CD4-positive, alpha-beta T cell treated with Interleukin-15 for 4 hours (primary cell): ENCODE measurements around the gene VWA1.
"Not testable (repeated sequence)": the region's sequence is repeated elsewhere in the genome, so short reads cannot be mapped to it uniquely, and the experiment has no call there.

Source experiments
- DNase-seq: peaks from one replicate; pipeline ENCODE4 v3.0.0-alpha.2; 2020; ENCODE audit warnings: low spot score

Gene VWA1

GRCh38 chr1:1424707-1425106 lies 10.8 kb upstream of the VWA1 start:
- DNase-seq: no peak

DNA sequence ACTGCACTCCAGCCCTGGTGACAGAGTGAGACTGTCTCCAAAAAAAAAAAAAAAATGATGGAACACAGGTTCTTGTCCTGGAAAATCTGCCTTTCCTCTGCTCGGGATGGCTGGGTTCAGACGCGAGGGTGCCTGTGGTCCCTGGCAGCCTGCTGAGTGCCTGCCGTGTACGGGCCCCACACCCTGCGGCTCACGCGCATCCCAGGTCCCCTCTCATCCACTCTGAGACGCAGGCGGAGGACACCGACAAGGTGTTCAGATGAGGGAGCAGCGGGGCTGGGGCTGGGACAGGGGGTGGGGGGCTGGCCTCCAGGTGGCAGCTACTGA lies 10.1 kb upstream of the VWA1 start:
- no peak for DNase-seq

- no peak for DNase-seq
Measured at GRCh38 chr1:1425753-1426495, 9.6 kb upstream of the VWA1 start.

DNA sequence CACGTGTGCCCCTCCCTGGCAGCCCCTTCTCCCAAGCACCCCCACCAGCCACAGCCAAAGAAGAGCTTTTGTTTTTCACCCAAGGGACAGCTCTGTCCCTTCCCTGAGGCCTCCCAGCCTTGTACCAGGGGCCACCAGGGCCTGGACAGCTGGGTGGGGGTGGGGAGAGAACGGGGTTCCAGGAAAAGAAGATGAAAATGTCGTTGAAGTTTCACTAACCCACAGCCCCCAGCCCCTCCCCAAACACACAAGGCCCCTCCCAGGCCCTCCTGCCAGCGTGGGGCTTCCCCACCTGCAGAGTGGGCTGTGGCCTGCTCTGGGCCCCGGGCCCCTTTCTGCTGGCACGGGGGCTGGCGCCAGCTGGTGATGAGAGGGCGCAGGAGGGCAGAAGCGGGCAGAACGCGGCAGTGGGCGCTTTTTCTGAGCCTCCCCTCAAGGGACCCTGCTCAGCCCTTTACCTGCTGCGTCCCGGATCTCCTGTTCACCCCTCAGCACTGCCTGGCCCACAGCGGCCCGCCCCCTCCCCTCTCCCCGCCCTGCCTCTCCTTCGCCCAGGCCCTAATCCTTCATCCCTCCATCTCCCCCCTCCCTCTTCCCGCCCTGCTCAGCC lies 8.9 kb upstream of the VWA1 start:
- no peak for DNase-seq

DNA sequence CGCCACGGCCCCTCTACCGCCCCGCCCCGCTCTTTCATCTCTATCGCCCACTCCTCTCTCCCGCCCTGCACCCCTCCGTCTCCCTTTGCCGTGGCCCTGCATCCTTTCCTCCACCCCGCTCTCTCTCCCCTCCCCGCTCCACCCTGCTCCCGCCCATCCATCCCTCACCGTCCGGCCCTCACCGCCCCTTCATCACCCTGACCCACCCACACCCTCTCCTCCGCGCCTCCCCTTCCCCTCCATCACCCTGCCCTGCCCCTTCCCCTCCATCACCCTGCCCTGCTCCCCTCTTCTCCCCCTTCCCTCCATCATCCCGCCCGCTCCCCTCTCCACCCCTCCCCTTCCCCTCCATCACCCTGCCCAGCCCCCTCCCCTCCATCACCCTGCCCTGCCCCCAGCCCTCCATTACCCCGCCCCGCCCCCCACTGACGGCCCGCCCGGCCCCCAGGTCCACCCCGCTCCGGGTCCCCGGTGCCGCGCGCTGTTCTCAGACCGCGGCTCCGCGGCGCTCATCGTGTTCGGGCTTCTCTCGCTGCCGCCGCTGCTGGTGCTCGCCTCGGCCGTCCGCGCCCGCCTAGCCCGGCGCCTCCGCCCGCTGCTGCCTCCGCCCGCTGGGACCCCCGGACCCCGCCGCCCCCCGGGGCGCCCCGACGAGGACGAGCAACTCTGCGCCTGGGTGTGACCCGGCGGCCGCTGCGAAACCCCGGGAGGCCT lies 8.2 kb upstream of the VWA1 start:
- DNase-seq: no peak

GRCh38 chr1:1427820-1428148 lies 7.7 kb upstream of the VWA1 start:
- DNase-seq: no peak

DNA sequence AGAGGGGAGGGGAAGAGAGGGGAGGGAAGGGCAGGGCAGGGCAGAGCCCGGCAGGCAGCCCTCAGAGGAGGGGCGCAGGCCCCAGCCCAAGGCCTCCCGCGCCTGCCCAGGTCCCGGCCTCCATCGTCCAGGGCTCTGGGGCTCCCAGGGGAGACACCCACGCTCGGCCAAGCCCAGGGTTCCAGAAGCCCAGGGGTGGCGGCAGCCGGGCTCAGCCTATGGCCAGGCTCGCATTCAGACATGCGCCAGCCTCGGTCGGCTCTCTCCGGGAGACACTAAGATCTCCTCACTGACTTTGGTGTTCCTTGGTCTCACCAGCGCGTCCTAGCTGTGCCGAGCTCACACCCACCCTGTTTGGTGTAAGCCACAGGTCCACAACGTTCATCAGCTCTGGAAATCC lies 7.3 kb upstream of the VWA1 start:
- DNase-seq: no peak

DNA sequence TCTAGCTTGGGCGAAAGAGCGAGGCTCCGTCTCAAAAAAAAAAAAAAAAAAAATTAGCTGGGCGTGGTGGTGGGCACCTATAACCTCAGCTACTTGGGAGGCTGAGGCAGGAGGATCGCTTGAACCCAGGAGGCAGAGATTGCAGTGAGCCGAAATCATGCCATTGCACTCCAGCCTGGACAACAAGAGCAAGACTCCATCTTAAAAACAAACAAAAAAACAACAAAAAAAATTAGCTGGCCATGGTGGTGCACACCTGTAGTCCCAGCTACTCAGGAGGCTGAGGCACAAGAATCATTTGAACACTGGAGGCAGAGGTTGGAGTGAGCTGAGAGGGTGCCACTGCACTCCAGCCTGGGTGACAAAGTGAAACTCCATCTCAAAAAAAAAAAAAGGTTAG lies 6.5 kb upstream of the VWA1 start:
- not testable (repeated sequence) for DNase-seq

GRCh38 chr1:1429671-1430073 lies 5.8 kb upstream of the VWA1 start:
- DNase-seq: no peak

- DNase-seq: no peak
Measured at GRCh38 chr1:1430114-1430982, 5.1 kb upstream of the VWA1 start.

DNA sequence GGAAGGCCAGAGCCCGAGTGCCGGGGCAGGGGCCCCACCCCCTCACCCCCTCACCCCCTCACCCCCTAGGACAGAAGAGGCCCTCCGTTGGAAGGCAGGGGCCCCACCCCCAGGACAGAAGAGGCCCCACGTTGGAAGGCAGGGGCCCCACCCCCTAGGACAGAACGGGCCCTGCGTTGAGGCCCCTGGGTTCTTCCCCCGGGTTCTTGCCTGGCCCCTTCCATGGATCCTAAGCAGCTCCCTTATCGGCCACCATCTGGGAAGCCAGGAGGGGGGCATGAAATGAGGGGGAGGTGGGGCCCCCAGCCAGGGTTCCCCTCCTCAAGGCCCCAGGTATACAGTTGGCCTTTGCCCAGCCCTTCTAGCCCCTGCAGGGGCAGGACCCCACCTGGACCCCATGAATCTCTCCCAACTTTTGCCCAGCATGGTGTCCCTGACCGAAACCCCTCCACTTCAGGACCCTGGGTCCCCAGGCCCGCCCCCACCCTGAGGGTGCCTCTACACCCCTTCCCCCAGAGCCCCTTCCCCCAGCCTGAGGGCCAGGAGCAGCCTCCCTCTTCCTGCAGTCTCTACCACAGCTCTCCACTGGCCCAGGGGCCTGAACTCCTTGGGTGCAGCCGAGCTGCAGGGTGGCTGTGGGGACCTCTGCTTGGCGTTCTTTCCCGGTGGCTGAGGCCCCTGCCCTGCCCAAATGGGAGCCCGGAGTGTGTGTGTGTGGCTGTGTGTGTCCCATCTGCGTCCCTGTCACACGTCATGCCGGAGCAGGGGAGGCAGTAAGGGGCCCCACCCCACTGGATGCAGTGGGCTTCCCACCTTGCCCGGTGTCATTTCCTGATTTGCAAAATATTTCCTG lies 4.3 kb upstream of the VWA1 start:
- DNase-seq: no peak

DNA sequence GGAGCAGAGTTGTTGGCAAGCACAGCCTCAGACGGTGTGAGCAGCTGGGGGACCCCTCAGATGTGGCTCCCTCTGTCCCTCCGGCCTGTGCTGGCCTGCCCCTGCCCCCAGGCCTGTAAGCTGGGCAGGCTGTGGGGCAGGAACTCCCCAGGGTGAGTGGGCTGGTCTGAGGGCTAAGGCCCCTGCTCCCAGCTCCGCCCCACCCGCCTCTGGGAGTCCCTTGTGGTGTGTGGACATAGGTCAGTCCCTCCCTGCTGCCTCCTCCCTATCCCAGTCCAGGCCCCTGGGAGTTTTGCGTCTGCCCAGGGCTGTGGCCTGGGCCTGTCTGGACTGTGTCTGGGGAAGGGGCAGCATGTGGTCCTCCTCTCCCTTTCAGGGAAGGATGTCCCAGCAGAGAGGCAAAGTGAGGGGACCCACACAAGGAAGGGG lies 3.6 kb upstream of the VWA1 start:
- no peak for DNase-seq

DNA sequence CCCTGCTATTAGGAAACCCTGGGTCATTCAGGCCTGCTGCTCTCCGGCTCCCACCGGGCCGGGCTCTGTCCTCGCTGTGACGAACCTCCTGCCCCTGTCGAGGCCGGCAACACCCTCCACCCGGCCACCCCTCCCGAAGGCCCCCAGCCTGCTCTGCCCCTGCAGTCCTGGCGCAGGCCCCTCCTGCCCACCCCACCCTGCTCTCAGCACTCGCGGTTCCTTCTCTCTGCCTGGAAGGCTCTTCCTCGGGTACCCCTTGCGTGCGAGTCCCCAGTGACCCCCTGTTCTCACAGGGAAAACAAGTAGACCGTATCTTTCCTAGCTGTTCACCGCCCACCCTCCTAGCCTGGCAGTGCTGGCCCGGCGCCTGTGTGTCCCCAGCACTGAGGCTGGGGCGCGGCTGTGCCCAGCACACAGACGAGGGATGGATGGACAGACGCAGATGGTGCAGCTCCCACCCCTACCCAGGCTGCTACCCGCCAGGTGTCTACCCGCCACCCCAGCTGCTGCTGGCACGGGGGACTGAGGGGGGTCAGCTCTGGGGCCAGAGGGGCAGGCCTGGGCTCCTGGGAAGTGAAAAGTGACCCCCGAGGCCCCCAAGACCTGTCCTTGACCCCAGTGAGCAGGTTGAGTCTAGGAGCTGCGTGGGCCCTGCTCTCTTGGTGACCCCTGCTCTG lies 3.1 kb upstream of the VWA1 start:
- DNase-seq: no peak

DNA sequence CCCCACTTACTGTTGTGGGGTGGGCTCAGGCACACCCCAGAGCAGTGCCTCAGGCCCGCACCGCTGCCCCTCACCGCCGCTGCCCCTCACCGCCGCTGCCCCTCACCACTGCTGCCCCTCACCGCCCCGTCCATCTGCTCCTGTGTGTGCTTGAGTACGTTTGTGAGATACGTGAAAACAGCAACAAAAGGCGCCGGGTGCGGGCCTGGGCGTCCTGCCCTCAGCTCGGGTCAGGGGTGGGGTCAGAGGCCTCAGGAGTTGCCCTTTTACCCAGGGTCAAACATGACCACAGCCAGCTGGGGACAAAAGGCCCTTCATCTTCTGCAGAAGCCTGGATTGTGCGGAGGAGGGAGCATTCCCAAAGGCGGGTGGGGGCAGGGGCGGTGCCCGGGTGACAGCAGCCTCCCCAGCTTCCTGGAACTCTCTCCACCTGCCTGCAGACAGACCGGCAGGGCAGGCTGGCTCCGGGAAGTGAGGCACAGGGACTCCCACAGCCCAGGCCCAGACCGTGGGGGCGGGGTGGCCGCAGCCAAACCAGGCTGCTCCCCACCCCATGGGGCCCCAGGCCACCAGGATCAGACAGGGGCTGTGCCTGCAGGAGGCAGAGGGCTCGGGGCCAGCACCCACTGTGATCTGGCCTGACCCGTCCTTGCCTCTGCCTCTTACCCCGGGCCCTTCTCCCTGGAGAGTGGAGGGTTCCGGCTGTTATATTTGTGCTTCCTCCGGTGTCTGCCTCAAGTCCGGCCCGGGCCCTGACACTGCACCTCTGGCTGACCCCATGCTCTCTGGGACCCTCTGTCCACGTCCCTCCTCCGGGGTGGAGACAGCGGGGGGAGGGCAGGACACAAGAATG lies 2.3 kb upstream of the VWA1 start:
- DNase-seq: no peak

DNA sequence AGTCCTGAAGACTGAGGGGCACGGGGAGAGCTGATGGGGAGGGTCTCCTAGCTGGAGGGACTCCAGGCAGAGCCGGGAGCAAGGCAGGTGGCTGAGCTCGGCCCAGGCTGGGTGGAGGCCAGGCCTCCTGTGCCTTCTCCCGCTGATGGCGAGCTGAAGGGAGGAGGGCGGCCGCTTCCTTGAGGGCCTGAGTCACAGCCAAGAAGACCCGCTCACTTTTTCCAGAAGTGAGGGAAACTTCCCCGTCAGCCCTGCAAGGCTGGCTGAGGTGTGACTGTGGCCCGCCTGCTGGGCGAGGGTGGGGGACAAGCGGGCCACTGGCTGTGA lies 1.7 kb upstream of the VWA1 start:
- DNase-seq: no peak

DNA sequence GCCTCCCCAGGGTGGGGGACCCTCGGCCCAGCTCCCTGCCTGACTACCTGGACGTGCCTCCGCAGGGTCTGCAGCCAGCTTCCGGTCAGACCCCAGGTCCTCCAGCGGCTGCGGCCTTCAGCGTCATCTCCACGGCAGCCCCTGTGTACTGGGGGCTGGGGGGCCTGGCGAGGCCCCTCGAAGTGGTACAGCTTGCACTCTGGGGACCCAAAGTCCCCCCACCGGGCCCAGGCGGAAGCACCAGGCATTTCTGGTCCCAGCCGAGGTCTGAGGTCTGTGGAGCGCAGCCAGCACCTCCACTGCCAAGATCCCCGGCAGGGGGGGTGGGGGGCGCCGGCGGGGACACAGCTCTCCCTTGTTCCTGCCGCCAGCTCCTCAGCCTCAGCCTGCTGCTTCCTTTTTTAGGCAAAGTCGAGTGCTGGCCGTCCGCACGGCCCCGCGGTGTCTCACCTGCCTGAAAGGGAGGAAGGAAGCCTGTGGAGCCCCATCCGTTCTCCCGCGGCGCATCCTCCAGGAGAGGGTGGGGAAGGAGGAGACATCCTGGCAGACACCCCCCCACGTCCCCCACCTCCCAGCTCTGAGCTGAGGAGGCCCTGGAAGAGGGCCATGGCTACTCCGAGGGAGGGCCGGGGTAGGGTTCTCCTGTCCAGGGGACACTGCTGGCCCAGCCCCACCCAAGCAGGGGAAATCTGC lies 1.2 kb upstream of the VWA1 start:
- no peak for DNase-seq

DNA sequence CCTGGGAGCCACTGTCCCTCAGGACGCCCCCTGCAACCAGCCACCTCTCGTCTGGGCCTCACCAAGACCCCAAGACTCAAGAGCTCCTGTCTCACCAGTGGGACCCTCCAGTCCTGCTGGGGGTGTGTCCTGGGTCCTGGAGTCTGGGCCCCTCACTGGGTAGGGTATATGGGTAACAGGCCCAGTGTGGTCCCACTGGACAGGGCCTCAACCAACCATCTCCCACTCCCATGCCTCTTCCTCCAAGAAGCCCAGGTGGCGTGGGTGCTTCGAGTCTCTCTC lies 725 bp upstream of the VWA1 start:
- DNase-seq: no peak

DNA sequence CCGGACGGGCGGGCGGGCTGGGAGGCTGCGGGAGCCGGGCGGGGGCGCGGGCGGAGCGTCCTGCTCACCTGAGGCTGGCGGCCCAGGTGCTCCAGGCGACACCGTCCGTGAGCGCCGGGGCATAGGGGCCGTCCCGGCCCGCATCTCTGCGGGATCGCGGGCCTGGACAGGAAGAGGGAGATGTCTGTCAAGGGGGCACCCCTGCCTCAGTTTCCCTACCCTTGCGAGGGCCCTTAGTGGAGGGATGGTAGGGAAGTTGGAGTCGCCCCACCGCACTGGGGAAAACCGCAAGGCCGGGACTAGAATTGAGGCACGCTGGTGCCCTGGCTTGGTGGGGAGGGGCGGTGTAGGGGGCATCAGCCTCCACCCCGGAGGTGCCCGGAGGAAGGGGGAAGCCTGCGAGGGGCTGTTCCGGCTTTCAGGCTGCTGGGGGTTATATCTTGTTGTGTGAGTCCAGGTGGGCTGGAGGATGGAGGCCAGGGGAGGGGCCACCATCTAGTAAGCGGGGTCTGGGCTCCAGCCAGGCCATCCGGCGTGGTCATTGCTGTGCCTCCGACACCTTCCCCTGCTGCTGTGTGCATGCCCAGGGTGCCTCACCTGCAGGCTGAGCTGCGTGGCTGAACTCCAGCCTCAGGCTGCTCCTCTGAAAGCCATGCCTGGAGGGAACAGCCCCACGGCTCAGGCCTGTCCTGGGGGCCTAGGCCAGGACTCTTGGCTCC lies 580 bp downstream of the VWA1 start:
- DNase-seq: no peak

DNA sequence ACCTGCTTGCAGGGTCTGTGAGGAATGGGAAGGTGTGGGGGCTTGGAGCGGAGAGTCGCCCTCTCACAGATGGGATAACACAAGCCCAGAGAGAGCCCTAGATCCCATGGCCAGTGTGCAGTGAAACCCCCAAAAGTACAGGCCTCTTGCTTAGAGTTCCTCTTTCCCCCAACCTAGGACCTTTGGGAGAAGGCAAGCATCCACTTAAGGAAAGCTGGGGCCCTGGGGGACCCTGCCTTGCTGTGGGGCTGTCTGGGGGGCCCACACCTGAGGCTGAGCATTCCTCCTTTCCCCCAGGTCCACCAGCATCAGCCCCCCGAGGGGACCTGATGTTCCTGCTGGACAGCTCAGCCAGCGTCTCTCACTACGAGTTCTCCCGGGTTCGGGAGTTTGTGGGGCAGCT lies 1.1 kb downstream of the VWA1 start:
- no peak for DNase-seq
